Activated T-helper 1 cell treated with anti-CD3 and anti-CD28 coated beads, Interleukin-12 subunit alpha, Interleukin-12 subunit beta, Interleukin-2, Interleukin-4 antibody, amounts not matched to agents 30 ng/mL and 10 ng/mL and 1 ng/mL, durations not matched to agents 14 hours and 24 hours and 36 hours (primary cell): ENCODE data around the gene TIPARP. TPM values are rescaled to one million over a fixed set of nuclear protein-coding genes. Genes with fewer than 3 reads are reported as not detected.
"Not testable (repeated sequence)": the region's sequence is repeated elsewhere in the genome, so short reads cannot be mapped to it uniquely, and the experiment has no call there.

Experiments
- DNase-seq: peaks from one replicate; pipeline ENCODE4 v3.0.0; 2021; ENCODE audit warnings: low spot score
- H3K27ac Mint-ChIP-seq: one replicate; pipeline ENCODE4 v1.8.0; 2021; ENCODE audit warnings: mild to moderate bottlenecking, mixed read lengths
- H3K27me3 Mint-ChIP-seq: one replicate; pipeline ENCODE4 v1.8.0; 2022; ENCODE audit warnings: mild to moderate bottlenecking, moderate library complexity, mixed read lengths; ENCODE audit not compliant: insufficient read depth
- H3K36me3 Mint-ChIP-seq: one replicate; pipeline ENCODE4 v1.8.0; 2021; ENCODE audit warnings: low read depth, mixed read lengths
- H3K4me1 Mint-ChIP-seq: one replicate; pipeline ENCODE4 v1.8.0; 2021; ENCODE audit warnings: low read depth, mixed read lengths
- H3K4me3 Mint-ChIP-seq: one replicate; pipeline ENCODE4 v1.8.0; 2021; ENCODE audit warnings: mild to moderate bottlenecking, moderate library complexity, mixed read lengths
- H3K9me3 Mint-ChIP-seq: one replicate; pipeline ENCODE4 v1.8.0; 2021; ENCODE audit warnings: mixed read lengths
- intact Hi-C: fragments of 100-400 bp; cut with micrococcal nuclease; formaldehyde crosslinking; loops from one replicate; pipeline ENCODE4 v1.15.1; 2024
- total RNA-seq: library from RNA; stranded (reverse); gene quantifications from 2 replicates; pipeline ENCODE4 v1.2.3, GENCODE V29; 2022

The TIPARP gene
- total RNA-seq, 1 donor from 2014 or later, result 20.8 TPM

DNA sequence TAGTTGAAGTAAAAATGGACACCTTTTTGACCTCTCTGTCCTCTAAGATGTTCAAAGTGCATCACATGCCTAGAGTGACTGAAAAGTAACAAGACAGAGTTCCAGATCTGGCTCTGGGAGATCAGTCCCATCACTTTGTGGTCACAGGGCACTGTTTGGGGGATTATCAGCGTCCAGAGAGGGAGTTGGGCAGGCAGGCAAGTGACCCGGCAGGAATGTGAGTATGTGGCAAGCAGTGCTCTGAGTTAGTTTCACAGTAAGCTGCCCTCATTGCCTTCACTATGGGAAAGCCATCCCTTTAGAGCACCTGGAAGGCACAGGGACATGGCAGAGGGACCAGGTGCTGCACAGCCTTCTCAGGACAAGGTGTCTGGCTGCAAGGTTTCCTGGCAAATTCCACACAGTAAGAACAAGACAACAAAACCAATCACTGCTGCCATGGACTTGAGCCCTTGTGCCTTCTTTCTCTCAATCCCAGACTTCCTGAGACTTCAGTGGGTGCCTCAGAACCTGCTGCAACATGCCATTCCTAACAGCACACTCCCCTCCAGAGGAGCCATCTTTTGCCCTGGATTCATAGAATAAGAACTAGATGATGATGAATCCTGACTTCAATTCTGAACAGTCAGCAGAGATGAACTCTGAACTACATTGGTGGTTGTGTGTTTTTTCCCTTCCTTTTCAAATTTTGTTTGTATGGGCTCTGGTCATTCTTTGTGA lies 55.2 kb downstream of the TIPARP start:
- H3K27me3 Mint-ChIP-seq, result no peaks in the 10 kb centered on the region
- no peaks in the 10 kb centered on the region for H3K9me3 Mint-ChIP-seq
- H3K36me3 Mint-ChIP-seq, result peaks cover 11% of the 10 kb centered on the region
- DNase-seq, result no peak
- H3K27ac Mint-ChIP-seq, result no peak overlapping the region
- H3K4me3 Mint-ChIP-seq, result no peak overlapping the region
- H3K4me1 Mint-ChIP-seq, result peaks cover 9% of the 10 kb centered on the region
- intact Hi-C loops, result no loop called here

DNA sequence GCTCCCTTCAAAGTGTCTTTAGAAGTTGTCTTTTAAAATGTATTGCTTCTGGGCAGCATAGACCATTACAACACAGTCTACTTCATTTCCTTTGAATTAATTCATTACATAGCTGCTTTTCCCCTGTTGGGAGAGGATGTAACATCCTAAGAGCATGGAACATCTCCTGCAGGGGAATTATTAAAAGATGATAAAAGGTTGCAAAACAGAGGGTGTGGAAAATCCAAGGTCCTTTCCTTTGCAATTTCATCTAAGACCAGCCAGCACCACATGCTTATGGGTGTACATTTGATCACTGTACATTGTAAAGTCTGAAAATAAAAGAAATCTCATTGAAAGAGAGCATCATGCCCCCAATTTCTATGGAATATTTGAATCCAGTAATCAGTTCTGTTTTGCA lies 57.4 kb downstream of the TIPARP start:
- H3K27me3 Mint-ChIP-seq, result no peaks in the 10 kb centered on the region
- no peak overlapping the region for H3K27ac Mint-ChIP-seq
- H3K4me1 Mint-ChIP-seq, result peaks cover 9% of the 10 kb centered on the region
- intact Hi-C loops, result no loop called here
- H3K9me3 Mint-ChIP-seq, result peaks cover 4% of the 10 kb centered on the region
- peaks cover 8% of the 10 kb centered on the region for H3K36me3 Mint-ChIP-seq
- H3K4me3 Mint-ChIP-seq, result no peak overlapping the region
- no peak for DNase-seq

- peaks cover 8% of the 10 kb centered on the region for H3K9me3 Mint-ChIP-seq
- intact Hi-C loops, result no loop called here
- no peak overlapping the region for H3K27ac Mint-ChIP-seq
- H3K27me3 Mint-ChIP-seq, result no peaks in the 10 kb centered on the region
- H3K4me1 Mint-ChIP-seq, result peaks cover 8% of the 10 kb centered on the region
- no peak for DNase-seq
- peaks cover 5% of the 10 kb centered on the region for H3K36me3 Mint-ChIP-seq
- no peak overlapping the region for H3K4me3 Mint-ChIP-seq
Observed at GRCh38 chr3:156732261-156732660, 57.9 kb downstream of the TIPARP start.

GRCh38 chr3:156732715-156733421 lies 58.5 kb downstream of the TIPARP start:
- Mint-ChIP-seq H3K4me1 (peaks cover 2% of the 10 kb centered on the region), H3K9me3 (peaks cover 8% of the 10 kb centered on the region), H3K36me3 (peaks cover 3% of the 10 kb centered on the region), H3K27ac (no peak overlapping the region), H3K4me3 (no peak overlapping the region), H3K27me3 (no peaks in the 10 kb centered on the region)
- intact Hi-C loops, result no loop called here
- no peak for DNase-seq

GRCh38 chr3:156734661-156735060 lies 60.3 kb downstream of the TIPARP start:
- H3K4me1 Mint-ChIP-seq, H3K27ac Mint-ChIP-seq, intact Hi-C loops, H3K36me3 Mint-ChIP-seq, H3K4me3 Mint-ChIP-seq, H3K9me3 Mint-ChIP-seq, DNase-seq, H3K27me3 Mint-ChIP-seq: not testable (repeated sequence)

DNA sequence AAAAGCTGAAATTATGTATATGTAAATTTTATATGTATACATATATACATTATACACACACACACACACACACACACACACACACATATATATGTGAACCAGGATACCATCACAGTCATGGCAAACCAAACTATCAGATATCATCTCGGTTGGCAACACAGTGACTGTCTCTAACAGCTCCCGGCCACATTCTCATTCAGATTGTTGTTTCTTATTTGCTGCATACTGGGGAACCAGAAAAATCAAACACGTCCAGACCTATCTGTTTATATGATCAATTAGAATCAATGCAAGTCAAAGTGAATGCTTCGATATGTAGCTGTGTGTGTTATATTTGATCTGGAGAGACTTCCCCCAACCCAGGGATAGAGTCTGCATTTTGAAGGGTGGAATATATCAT lies 61.1 kb downstream of the TIPARP start:
- Mint-ChIP-seq H3K36me3 (no peaks in the 10 kb centered on the region), H3K9me3 (peaks cover 8% of the 10 kb centered on the region), H3K4me3 (no peak overlapping the region), H3K4me1 (no peaks in the 10 kb centered on the region), H3K27ac (no peak overlapping the region), H3K27me3 (peaks cover 4% of the 10 kb centered on the region)
- no peak for DNase-seq
- intact Hi-C loops, result no loop called here

DNA sequence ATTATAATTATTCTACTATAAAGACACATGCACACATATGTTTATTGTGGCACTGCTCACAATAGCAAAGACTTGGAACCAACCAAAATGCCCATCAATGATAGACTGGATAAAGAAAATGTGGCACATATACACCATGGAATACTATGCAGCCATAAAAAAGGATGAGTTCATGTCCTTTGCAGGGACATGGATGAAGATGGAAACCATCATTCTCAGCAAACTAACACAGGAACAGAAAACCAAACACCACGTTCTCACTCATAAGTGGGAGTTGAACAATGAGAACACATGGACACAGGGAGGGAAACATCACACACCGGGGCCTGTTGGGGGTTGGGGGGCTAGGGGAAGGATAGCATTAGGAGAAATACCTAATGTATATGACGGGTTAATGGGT lies 62.7 kb downstream of the TIPARP start:
- H3K27ac Mint-ChIP-seq, H3K4me3 Mint-ChIP-seq, H3K4me1 Mint-ChIP-seq, H3K36me3 Mint-ChIP-seq, H3K9me3 Mint-ChIP-seq, intact Hi-C loops, H3K27me3 Mint-ChIP-seq, DNase-seq: not testable (repeated sequence)

DNA sequence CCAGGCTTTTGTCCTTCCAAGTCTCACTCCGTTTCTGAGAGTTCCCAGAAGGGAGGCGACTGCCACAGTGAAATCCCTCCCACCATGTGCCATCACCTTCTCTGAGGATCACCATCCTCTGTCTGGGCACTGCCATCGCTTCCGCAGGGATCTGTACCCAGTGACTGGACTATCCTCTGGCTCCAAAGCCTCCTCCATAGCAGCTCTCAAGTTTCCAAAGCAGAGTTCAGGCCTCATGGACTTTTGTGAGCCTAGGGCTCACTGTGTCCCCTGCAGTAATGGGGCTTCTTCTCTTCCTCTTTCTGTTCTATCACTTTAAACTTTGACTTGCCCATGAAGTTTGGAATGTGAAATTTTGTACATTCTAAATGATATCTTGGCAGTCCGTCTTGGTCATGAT lies 63.9 kb downstream of the TIPARP start:
- DNase-seq, result no peak
- intact Hi-C loops, result no loop called here
- Mint-ChIP-seq H3K4me1 (no peaks in the 10 kb centered on the region), H3K36me3 (peaks cover 4% of the 10 kb centered on the region), H3K27me3 (peaks cover 4% of the 10 kb centered on the region), H3K27ac (no peak overlapping the region), H3K9me3 (peaks cover 8% of the 10 kb centered on the region), H3K4me3 (no peak overlapping the region)

DNA sequence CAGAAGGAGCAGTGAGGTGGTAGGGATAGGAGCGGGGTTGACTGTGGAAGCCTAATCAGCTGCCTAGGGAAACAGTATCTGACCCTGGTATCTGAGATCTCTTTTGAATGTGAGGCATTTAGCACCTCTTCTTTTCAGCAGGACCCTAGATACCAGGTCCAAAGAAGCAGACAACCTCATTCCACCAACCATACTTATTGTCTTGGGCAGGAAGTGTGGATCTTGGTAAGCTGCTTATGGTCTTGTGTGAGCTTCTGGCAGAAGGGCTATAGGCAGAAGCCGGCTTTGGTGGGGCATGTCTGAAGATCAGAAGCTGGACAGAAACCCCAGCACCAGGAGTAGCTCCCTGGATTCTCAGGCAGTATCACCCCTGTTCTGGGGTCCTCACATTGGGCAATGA lies 65.6 kb downstream of the TIPARP start:
- H3K27ac Mint-ChIP-seq, result no peak overlapping the region
- DNase-seq, result no peak
- H3K4me1 Mint-ChIP-seq, result no peaks in the 10 kb centered on the region
- H3K9me3 Mint-ChIP-seq, result peaks cover 8% of the 10 kb centered on the region
- H3K36me3 Mint-ChIP-seq, result peaks cover 4% of the 10 kb centered on the region
- intact Hi-C loops, result no loop called here
- peaks cover 6% of the 10 kb centered on the region for H3K27me3 Mint-ChIP-seq
- no peak overlapping the region for H3K4me3 Mint-ChIP-seq

DNA sequence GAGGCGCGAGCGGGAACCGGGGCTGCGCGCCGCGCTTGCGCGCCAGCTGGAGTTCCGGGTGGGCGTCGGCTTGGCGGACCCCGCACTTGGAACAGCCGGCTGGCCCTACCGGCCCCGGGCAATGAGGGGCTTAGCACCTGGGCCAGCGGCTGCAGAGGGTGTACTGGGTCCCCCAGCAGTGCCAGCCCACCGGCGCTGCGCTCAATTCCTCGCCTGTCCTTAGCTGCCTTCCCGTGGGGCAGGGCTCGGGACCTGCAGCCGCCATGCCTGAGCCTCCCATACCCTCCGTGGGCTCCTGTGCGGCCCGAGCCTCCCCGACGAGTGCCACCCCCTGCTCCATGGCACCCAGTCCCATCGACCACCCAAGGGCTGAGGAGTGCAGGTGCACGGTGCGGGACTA lies 66.2 kb downstream of the TIPARP start:
- DNase-seq, H3K9me3 Mint-ChIP-seq, H3K27me3 Mint-ChIP-seq, H3K27ac Mint-ChIP-seq, H3K36me3 Mint-ChIP-seq, H3K4me1 Mint-ChIP-seq, H3K4me3 Mint-ChIP-seq, intact Hi-C loops: not testable (repeated sequence)

GRCh38 chr3:156741935-156742334 lies 67.5 kb downstream of the TIPARP start:
- Mint-ChIP-seq H3K9me3 (peaks cover 9% of the 10 kb centered on the region), H3K4me1 (no peaks in the 10 kb centered on the region), H3K36me3 (peaks cover 8% of the 10 kb centered on the region), H3K27me3 (peaks cover 6% of the 10 kb centered on the region), H3K4me3 (no peak overlapping the region), H3K27ac (no peak overlapping the region)
- intact Hi-C loops, result no loop called here
- no peak for DNase-seq

- Mint-ChIP-seq H3K27me3 (peaks cover 6% of the 10 kb centered on the region), H3K27ac (no peak overlapping the region), H3K4me3 (no peak overlapping the region), H3K36me3 (peaks cover 8% of the 10 kb centered on the region), H3K4me1 (no peaks in the 10 kb centered on the region), H3K9me3 (peaks cover 9% of the 10 kb centered on the region)
- intact Hi-C loops, result no loop called here
- DNase-seq, result no peak
Observed at GRCh38 chr3:156742401-156742800, 68.0 kb downstream of the TIPARP start.

DNA sequence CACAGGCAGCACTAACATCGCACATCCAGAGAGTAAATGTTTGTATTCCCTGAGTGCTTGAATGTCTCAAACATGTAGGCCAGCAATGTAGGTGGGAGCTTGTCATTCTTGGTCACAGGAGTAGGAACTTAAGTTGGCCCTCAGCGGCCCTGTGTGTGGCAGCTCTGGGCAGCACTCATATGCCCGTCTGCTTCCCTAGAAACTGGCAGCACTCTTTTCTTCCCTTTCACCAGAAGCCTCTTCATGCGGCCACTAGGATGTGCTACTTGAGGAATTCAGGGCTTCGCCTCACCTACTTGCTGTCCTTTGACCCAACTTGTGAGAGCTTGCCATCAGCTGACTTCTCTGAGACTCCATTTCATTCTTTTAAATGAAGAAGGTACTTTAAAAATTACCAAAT lies 69.5 kb downstream of the TIPARP start:
- DNase-seq, result no peak
- no peak overlapping the region for H3K27ac Mint-ChIP-seq
- H3K4me3 Mint-ChIP-seq, result no peak overlapping the region
- H3K9me3 Mint-ChIP-seq, result peaks cover 9% of the 10 kb centered on the region
- no peaks in the 10 kb centered on the region for H3K4me1 Mint-ChIP-seq
- intact Hi-C loops, result no loop called here
- H3K36me3 Mint-ChIP-seq, result peaks cover 8% of the 10 kb centered on the region
- peaks cover 6% of the 10 kb centered on the region for H3K27me3 Mint-ChIP-seq
